ENCODE data around the gene RADX. TPM values are rescaled to one million over a fixed set of nuclear protein-coding genes. Genes with fewer than 3 reads are reported as not detected.

The RADX gene, protein sequence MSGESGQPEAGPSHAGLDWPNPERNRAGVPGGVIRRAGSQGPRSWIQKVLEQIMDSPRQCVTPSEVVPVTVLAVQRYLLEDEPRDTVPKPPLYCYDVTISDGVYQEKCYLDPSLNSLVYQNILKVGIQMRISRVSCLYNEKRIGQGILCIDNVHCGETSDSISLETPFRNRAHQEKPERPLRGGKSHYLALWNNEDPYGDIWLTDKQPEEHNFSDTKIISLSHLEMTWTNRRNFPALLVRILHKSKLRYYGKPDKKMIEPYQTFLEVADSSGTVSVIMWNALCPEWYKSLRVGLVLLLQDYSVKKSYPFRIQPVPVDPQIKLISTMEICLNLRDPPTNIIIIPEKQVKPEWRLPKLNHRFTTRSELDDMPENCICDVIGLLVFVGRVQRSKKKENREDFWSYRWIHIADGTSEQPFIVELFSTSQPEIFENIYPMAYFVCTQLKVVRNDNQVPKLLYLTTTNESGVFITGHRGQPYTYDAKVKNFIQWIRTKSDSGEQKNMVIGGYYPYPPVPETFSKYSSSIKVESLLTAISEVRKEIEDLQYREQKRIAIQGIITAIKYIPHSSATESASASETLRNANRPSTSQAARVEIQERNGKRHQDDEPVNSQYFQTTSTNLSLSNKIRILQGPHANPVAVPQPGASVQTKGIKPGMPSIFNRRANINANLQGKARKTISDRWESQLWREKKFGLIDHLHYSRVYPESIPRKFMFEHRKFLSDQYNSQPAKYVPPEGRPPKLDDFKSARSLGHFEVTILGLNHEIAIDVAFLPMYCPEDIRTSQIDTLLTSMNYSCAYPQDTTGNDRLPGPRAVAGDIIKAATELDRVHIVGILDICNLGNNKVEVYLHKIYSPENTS
- total RNA-seq: 10 to 100 TPM; 13.1 to 14.8 TPM

DNA sequence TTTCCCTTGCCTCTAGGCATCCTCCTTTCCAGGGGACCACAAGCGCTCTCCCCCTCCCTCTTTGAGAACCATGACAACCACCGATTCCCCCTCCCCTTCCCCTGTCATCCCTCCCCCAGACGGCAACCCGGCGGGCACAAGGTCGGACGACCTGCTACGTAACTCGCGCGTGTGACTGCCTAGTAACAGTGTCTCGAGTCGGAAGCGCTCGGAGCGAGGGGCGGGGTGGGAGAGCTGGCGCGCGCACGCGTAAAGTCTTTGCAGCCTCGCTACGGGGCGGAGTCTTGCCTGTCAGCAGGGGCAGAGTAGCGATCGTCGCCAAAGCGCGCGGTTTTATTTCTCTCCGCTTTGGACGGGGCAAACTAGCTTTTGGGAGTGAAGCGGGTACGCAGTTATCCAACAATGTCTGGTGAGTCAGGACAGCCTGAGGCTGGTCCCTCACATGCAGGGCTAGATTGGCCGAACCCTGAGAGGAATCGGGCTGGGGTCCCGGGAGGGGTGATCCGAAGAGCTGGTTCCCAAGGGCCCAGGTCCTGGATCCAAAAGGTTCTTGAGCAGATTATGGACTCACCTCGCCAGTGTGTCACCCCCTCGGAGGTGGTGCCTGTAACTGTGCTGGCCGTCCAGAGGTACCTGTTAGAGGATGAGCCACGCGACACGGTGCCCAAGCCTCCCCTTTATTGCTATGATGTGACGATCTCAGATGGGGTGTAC, at the start of gene RADX:
Gene RADX, plus strand, starts transcription at position 300 of the 714 bp plus-strand sequence. Its CDS starts 103 bp downstream, at position 403.
- intact Hi-C loops (cut with micrococcal nuclease): loop anchor here (1.0 to 10.0 kb wide), 9 partner anchors 24 to 1479 kb away; partner anchors contain the start of genes ATG4A, PRPS1, PSMD10 and RBM41
- H3K9me3 Mint-ChIP-seq: no peaks in the 10 kb centered on the region
- H3K4me3 Mint-ChIP-seq: peak within 1 kb of the TSS; percentile 87
- DNase-seq: peak; percentile 89
- CTCF ChIA-PET: interaction anchor here (1.9 kb wide), 1 partner anchor 130 kb away, joined by 6 read pairs; no protein-coding TSS in a partner anchor
- H3K27ac Mint-ChIP-seq: peak within 1 kb of the TSS; percentile 85
- peaks cover 14% of the 10 kb centered on the region for H3K4me1 Mint-ChIP-seq (ENCODE audit: low read depth)
- H3K27me3 Mint-ChIP-seq (ENCODE audit: low read depth): no peaks in the 10 kb centered on the region
- H3K36me3 Mint-ChIP-seq (ENCODE audit: low read depth): no peaks in the 10 kb centered on the region

DNA sequence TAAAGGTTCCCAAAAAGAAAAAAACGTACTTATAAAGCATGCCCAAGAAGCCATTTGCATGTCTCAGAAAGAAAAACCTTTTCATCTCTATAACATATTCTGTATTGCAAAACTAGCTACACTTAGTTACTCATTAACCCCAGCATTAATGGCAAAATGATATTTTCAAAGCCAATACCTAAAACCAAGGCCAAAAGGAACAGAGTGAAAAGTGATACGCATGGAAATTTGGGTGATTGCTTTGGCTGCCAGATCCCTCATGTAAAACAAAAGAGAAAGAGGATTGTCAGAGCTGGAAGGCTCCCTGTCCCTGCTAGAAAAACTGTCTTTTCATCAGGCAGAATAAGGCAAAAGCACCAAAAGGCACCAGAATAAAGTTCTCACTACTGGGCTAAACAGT, 46.8 kb upstream of the RADX start:
- H3K27ac Mint-ChIP-seq: no peak overlapping the region
- H3K4me1 Mint-ChIP-seq (ENCODE audit: low read depth): no peaks in the 10 kb centered on the region
- peaks cover 5% of the 10 kb centered on the region for H3K27me3 Mint-ChIP-seq (ENCODE audit: low read depth)
- no peak for DNase-seq
- no peak overlapping the region for H3K4me3 Mint-ChIP-seq
- CTCF ChIA-PET: no interaction called here
- intact Hi-C loops (cut with micrococcal nuclease): no loop called here
- no peaks in the 10 kb centered on the region for H3K9me3 Mint-ChIP-seq
- H3K36me3 Mint-ChIP-seq (ENCODE audit: low read depth): no peaks in the 10 kb centered on the region

DNA sequence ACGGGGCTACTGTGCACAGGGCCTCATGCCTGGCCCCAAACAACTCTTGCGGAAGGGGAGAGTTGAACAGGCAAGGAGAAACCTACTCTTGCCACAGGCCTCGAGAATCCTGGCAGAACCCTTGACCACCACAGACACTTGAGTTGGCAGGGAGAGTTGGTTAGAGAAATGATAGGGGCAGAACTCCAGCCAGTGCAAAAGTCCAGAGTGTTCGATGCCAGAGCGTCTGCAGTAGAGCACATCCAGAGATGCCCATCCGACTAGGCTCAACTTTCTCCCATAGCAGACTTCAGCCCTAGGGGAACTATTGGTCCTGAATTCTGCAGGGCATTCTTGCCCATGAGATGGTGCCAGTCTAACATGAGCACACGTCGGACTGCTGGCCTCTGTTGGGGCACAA, 45.4 kb upstream of the RADX start:
- H3K4me1 Mint-ChIP-seq (ENCODE audit: low read depth): no peaks in the 10 kb centered on the region
- no peak overlapping the region for H3K27ac Mint-ChIP-seq
- no peak overlapping the region for H3K4me3 Mint-ChIP-seq
- H3K9me3 Mint-ChIP-seq: no peaks in the 10 kb centered on the region
- no peaks in the 10 kb centered on the region for H3K36me3 Mint-ChIP-seq (ENCODE audit: low read depth)
- CTCF ChIA-PET: no interaction called here
- H3K27me3 Mint-ChIP-seq (ENCODE audit: low read depth): peaks cover 5% of the 10 kb centered on the region
- DNase-seq: no peak
- intact Hi-C loops (cut with micrococcal nuclease): no loop called here

DNA sequence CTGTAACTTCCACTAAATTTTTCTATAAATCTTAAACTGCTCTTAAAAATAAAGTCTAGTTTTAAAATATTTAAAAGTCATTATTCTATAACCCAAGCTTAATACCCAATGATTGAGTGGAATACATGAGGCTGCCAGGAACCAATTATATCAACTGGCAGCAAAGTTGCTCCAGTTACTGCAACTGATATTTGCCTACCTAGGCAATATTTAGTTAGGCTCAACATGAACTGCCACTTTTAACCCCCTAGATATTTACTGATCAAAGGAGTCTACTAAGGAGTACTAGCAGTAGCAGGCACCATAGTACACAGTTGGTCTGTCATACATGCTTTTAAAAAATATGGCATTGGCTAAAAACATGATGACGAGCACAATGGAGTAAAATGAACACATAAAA, 29.9 kb upstream of the RADX start:
- intact Hi-C loops (cut with micrococcal nuclease): no loop called here
- no peaks in the 10 kb centered on the region for H3K36me3 Mint-ChIP-seq (ENCODE audit: low read depth)
- no peaks in the 10 kb centered on the region for H3K4me1 Mint-ChIP-seq (ENCODE audit: low read depth)
- H3K4me3 Mint-ChIP-seq: no peak overlapping the region
- H3K9me3 Mint-ChIP-seq: peaks cover 2% of the 10 kb centered on the region
- no peak for DNase-seq
- H3K27ac Mint-ChIP-seq: no peak overlapping the region
- CTCF ChIA-PET: no interaction called here
- H3K27me3 Mint-ChIP-seq (ENCODE audit: low read depth): no peaks in the 10 kb centered on the region

DNA sequence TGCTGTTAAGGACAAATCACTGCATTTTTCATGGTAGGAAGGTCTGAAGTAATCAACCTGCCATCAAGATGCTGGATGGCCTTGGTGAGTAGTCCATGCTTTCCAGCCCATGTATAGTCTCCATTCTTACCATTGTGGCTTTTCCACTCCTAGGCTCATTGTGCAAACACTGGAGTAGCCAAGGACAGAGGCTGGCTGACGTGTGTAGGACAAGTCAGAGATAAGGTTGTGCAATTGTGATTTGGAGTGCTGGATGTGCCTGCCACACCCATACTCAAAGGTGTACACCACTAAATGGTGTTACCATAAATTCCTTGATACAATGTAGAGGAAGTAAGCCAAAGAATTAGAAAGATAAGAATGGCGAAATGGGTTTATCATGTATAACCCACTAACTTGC, 26.3 kb upstream of the RADX start:
- H3K4me3 Mint-ChIP-seq: no peak overlapping the region
- H3K36me3 Mint-ChIP-seq (ENCODE audit: low read depth): no peaks in the 10 kb centered on the region
- no peak overlapping the region for H3K27ac Mint-ChIP-seq
- intact Hi-C loops (cut with micrococcal nuclease): no loop called here
- peaks cover 7% of the 10 kb centered on the region for H3K4me1 Mint-ChIP-seq (ENCODE audit: low read depth)
- CTCF ChIA-PET: no interaction called here
- no peaks in the 10 kb centered on the region for H3K9me3 Mint-ChIP-seq
- H3K27me3 Mint-ChIP-seq (ENCODE audit: low read depth): no peaks in the 10 kb centered on the region
- no peak for DNase-seq

DNA sequence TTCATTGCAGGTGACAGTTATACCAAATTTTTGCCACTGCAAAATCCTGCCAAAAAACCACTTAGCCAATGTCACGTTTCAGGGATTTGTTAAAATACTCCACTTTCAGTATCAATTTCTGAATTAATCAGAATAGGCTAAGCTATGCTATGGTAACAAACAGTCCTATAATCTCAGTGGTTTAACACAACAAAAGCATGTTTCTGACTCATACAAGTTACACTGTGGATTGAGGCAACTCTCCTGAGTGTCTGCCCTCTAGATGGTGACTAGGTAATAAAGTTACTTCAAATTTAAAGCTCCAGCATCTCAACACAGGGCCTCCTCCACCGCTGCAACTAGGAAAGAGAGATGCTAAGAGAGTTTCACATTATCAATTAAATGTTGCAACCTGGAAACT, 23.0 kb upstream of the RADX start:
- Mint-ChIP-seq H3K4me3 (no peak overlapping the region), H3K9me3 (no peaks in the 10 kb centered on the region), H3K36me3 (ENCODE audit: low read depth) (no peaks in the 10 kb centered on the region), H3K4me1 (ENCODE audit: low read depth) (peaks cover 7% of the 10 kb centered on the region), H3K27ac (no peak overlapping the region), H3K27me3 (ENCODE audit: low read depth) (no peaks in the 10 kb centered on the region)
- DNase-seq: no peak
- CTCF ChIA-PET: interaction anchor here (0.6 to 1.2 kb wide), 2 partner anchors 28 to 107 kb away, joined by 3 read pairs; no protein-coding TSS in a partner anchor
- intact Hi-C loops (cut with micrococcal nuclease): loop anchor here (1.0 kb wide), 2 partner anchors 22 to 104 kb away; partner anchors contain the start of gene RADX

DNA sequence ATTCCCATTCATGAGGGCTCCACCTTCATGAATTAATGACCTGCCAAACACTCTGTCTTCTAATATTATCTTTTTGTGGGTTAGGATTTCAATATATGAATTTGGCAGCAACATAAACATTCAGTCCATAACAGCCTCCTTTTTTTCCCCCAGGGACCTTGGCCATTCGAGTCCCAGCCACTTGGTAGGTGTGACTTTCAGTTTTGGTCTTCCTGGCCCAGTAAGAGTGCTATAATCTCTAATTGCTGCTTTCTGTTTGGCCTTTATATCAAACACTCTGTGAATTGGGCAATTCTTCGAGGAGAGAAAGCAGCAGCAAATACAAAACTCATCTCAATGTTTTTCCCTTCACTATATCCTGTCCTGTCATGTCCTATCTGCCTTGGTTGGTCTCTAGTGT, 12.4 kb upstream of the RADX start:
- intact Hi-C loops (cut with micrococcal nuclease): no loop called here
- no peaks in the 10 kb centered on the region for H3K4me1 Mint-ChIP-seq (ENCODE audit: low read depth)
- H3K36me3 Mint-ChIP-seq (ENCODE audit: low read depth): no peaks in the 10 kb centered on the region
- no peak overlapping the region for H3K27ac Mint-ChIP-seq
- H3K27me3 Mint-ChIP-seq (ENCODE audit: low read depth): no peaks in the 10 kb centered on the region
- H3K4me3 Mint-ChIP-seq: no peak overlapping the region
- no peak for DNase-seq
- CTCF ChIA-PET: no interaction called here
- no peaks in the 10 kb centered on the region for H3K9me3 Mint-ChIP-seq

DNA sequence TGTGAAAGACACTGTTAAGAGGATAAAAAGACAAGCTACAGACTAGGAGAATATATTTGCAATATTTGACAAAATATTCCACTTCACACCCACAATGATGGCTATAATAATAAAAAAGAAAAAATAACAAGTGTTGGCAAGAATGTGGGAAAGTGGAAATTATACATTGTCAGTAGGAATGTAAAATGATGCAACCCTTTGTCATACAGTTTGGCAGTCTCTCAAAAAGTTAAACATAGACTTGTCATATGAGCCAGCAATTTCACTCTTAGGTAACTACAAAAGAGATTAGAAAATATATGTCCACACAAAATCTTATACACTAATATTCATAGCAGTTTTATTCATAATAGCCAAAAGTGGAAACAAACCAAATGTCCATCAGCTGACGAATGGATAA, 5.2 kb upstream of the RADX start:
- intact Hi-C loops (cut with micrococcal nuclease): no loop called here
- Mint-ChIP-seq H3K4me1 (ENCODE audit: low read depth) (peaks cover 8% of the 10 kb centered on the region), H3K9me3 (no peaks in the 10 kb centered on the region), H3K27me3 (ENCODE audit: low read depth) (no peaks in the 10 kb centered on the region), H3K4me3 (no peak overlapping the region), H3K36me3 (ENCODE audit: low read depth) (no peaks in the 10 kb centered on the region), H3K27ac (no peak overlapping the region)
- DNase-seq: no peak
- CTCF ChIA-PET: no interaction called here

DNA sequence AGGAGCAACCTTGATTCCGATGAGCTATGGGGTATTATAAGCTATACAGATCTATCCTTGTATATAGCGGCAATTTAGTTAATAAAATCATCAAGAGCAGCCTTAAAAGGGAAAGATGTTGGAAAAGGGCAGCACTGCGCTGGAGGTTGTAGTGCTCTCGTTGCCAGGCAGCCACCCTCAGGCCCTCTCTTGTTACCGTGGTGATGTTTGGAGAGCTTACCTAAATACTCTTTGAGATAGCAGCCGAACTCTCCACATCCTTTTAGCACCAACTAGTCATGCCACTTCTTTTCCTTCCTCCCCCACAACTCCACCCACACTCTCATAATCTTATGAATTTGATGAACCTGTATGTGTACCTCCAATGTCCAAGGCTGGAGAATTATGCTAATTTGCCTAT, 3.8 kb upstream of the RADX start:
- no peak overlapping the region for H3K27ac Mint-ChIP-seq
- H3K4me3 Mint-ChIP-seq: no peak overlapping the region
- H3K27me3 Mint-ChIP-seq (ENCODE audit: low read depth): no peaks in the 10 kb centered on the region
- peak; percentile 16 for DNase-seq
- H3K4me1 Mint-ChIP-seq (ENCODE audit: low read depth): peaks cover 10% of the 10 kb centered on the region
- no peaks in the 10 kb centered on the region for H3K36me3 Mint-ChIP-seq (ENCODE audit: low read depth)
- H3K9me3 Mint-ChIP-seq: no peaks in the 10 kb centered on the region
- intact Hi-C loops (cut with micrococcal nuclease): no loop called here
- CTCF ChIA-PET: interaction anchor here (0.8 kb wide), 1 partner anchor 573 kb away, joined by 3 read pairs; no protein-coding TSS in a partner anchor

DNA sequence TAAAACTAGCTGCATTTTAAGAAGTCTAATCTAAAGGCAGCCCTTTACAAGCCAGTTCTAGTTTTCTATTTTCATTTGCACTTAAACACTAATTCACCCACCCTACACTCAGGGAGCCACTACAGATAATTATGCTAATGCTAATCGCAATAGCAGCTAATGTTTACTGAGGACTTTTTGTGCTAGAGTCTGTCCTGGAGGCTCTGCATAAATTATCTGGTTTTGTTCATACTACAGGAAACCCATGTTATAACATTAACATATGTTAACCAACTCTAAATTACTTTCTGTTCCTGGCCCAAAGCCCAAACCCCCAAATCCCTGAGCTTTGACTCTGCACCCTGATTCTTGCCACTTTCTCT, 480 bp upstream of the RADX start:
- Mint-ChIP-seq H3K4me1 (ENCODE audit: low read depth) (peaks cover 14% of the 10 kb centered on the region), H3K9me3 (no peaks in the 10 kb centered on the region), H3K27ac (peak overlapping the region; percentile 85), H3K27me3 (ENCODE audit: low read depth) (no peaks in the 10 kb centered on the region), H3K4me3 (peak overlapping the region; percentile 87), H3K36me3 (ENCODE audit: low read depth) (no peaks in the 10 kb centered on the region)
- intact Hi-C loops (cut with micrococcal nuclease): loop anchor here (1.0 to 10.0 kb wide), 8 partner anchors 23 to 1480 kb away; partner anchors contain the start of genes ATG4A, PRPS1, PSMD10 and RBM41
- CTCF ChIA-PET: interaction anchor here (1.9 kb wide), 1 partner anchor 130 kb away, joined by 6 read pairs; no protein-coding TSS in a partner anchor
- DNase-seq: no peak

DNA sequence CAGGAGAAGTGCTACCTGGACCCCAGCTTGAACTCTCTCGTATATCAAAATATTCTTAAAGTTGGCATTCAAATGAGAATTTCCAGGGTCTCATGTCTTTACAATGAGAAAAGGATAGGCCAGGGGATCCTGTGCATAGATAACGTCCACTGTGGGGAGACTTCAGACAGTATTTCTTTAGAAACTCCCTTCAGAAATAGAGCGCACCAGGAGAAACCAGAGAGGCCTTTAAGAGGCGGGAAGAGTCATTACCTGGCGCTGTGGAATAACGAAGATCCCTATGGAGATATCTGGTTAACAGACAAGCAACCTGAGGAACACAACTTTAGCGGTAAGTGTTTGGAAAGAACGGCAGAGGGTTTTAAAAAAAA, 600 bp downstream of the RADX start:
- CTCF ChIA-PET: interaction anchor here (1.9 kb wide), 1 partner anchor 131 kb away, joined by 6 read pairs; no protein-coding TSS in a partner anchor
- Mint-ChIP-seq H3K27me3 (ENCODE audit: low read depth) (no peaks in the 10 kb centered on the region), H3K9me3 (no peaks in the 10 kb centered on the region), H3K4me1 (ENCODE audit: low read depth) (peaks cover 14% of the 10 kb centered on the region), H3K27ac (peak overlapping the region; percentile 85), H3K4me3 (peak overlapping the region; percentile 87), H3K36me3 (ENCODE audit: low read depth) (no peaks in the 10 kb centered on the region)
- intact Hi-C loops (cut with micrococcal nuclease): loop anchor here (1.0 to 10.0 kb wide), 5 partner anchors 110 to 1015 kb away; partner anchors contain the start of genes PRPS1, RBM41 and RNF128
- no peak for DNase-seq

DNA sequence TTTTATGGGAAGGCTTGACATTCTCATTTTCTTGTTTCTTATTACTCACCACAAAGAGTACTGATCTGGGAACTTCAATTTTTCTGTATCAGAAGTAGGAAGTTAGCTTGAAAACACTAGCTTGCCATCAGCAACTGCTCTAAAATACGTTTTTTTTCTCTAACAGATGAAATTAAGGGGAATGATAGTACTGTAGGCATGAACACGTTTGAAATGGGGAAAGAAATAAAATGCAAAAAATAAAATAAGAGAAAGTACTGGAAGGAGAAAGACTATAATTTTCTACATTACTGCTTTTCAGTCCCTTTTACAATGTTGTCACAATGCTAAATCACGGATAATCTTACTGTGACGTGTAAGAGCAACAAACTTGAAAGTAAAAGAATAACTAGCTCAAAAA, 1.5 kb downstream of the RADX start:
- H3K4me1 Mint-ChIP-seq (ENCODE audit: low read depth): peaks cover 8% of the 10 kb centered on the region
- no peaks in the 10 kb centered on the region for H3K27me3 Mint-ChIP-seq (ENCODE audit: low read depth)
- H3K27ac Mint-ChIP-seq: no peak overlapping the region
- H3K4me3 Mint-ChIP-seq: peak overlapping the region; percentile 87
- H3K9me3 Mint-ChIP-seq: no peaks in the 10 kb centered on the region
- DNase-seq: no peak
- no peaks in the 10 kb centered on the region for H3K36me3 Mint-ChIP-seq (ENCODE audit: low read depth)
- intact Hi-C loops (cut with micrococcal nuclease): loop anchor here (5.0 to 10.0 kb wide), 4 partner anchors 111 to 1014 kb away; partner anchors contain the start of genes PRPS1 and RBM41
- CTCF ChIA-PET: interaction anchor here (0.6 to 0.9 kb wide), 5 partner anchors 12 to 199 kb away, joined by 3 to 5 read pairs (median 3); no protein-coding TSS in a partner anchor

All from activated naive CD4-positive, alpha-beta T cell treated with anti-CD3 and anti-CD28 coated beads for 36 hours (primary cell).